HL-60 (cell line): ENCODE data around the gene MMAB.

Experiments used
- CTCF ChIP-seq: IDR thresholded peaks from one replicate; pipeline ENCODE4 v1.5.1; 2011; ENCODE audit warnings: low read length, control low read depth, inconsistent platforms; ENCODE audit not compliant: insufficient read depth
- REST ChIP-seq: IDR thresholded peaks from 2 replicates; pipeline ENCODE4 v1.6.1; 2012; ENCODE audit warnings: low read depth; ENCODE audit not compliant: insufficient replicate concordance

- no peak for TF ChIP-seq REST
- TF ChIP-seq CTCF: no peak
Observed at GRCh38 chr12:109612003-109612402, 38.7 kb upstream of the MMAB start.
